HUDEP-2 (cell line): ENCODE measurements around the gene GNAI1.
"Not testable (repeated sequence)": the region's sequence is repeated elsewhere in the genome, so short reads cannot be mapped to it uniquely, and the experiment has no call there.

Experiments
- DNase-seq, 76 experiments: peaks; one replicate each; lab custom pipeline; 2025; ENCODE audit not compliant: unreplicated experiment in 76 of 76; lab: John Stamatoyannopoulos, UW

Gene GNAI1

GRCh38 chr7:80154656-80155333 lies 20.2 kb downstream of the GNAI1 start:
- no peak for DNase-seq

- no peak for DNase-seq
Observed at GRCh38 chr7:80155374-80155773, 20.7 kb downstream of the GNAI1 start.

- DNase-seq: not testable (repeated sequence)
Observed at GRCh38 chr7:80157770-80158169, 23.1 kb downstream of the GNAI1 start.

GRCh38 chr7:80159802-80160201 lies 25.2 kb downstream of the GNAI1 start:
- no peak for DNase-seq

- DNase-seq: no peak
Observed at GRCh38 chr7:80161466-80161865, 26.8 kb downstream of the GNAI1 start.

- DNase-seq: no peak
Observed at GRCh38 chr7:80165177-80165576, 30.5 kb downstream of the GNAI1 start.

- DNase-seq: no peak
Observed at GRCh38 chr7:80170445-80170844, 35.8 kb downstream of the GNAI1 start.

- no peak for DNase-seq
Observed at GRCh38 chr7:80172387-80172786, 37.8 kb downstream of the GNAI1 start.

GRCh38 chr7:80175744-80176143 lies 41.1 kb downstream of the GNAI1 start:
- no peak for DNase-seq

GRCh38 chr7:80181411-80181810 lies 46.8 kb downstream of the GNAI1 start:
- no peak for DNase-seq

- DNase-seq: no peak
Observed at GRCh38 chr7:80182630-80183276, 48.1 kb downstream of the GNAI1 start.

- DNase-seq: no peak
Observed at GRCh38 chr7:80183351-80183750, 48.7 kb downstream of the GNAI1 start.

GRCh38 chr7:80183900-80184685 lies 49.5 kb downstream of the GNAI1 start:
- no peak for DNase-seq

GRCh38 chr7:80184693-80185092 lies 50.1 kb downstream of the GNAI1 start:
- no peak for DNase-seq

- DNase-seq: no peak
Observed at GRCh38 chr7:80185571-80185970, 50.9 kb downstream of the GNAI1 start.

- DNase-seq: no peak
Observed at GRCh38 chr7:80186721-80187120, 52.1 kb downstream of the GNAI1 start.

GRCh38 chr7:80187279-80187678 lies 52.6 kb downstream of the GNAI1 start:
- no peak for DNase-seq

GRCh38 chr7:80187727-80188126 lies 53.1 kb downstream of the GNAI1 start:
- DNase-seq: no peak

- no peak for DNase-seq
Observed at GRCh38 chr7:80189638-80190037, 55.0 kb downstream of the GNAI1 start.

- DNase-seq: no peak
Observed at GRCh38 chr7:80197627-80198026, 63.0 kb downstream of the GNAI1 start.

GRCh38 chr7:80199051-80199450 lies 64.4 kb downstream of the GNAI1 start:
- DNase-seq: no peak

- DNase-seq: no peak
Observed at GRCh38 chr7:80204454-80204853, 69.8 kb downstream of the GNAI1 start.
